Naive B cell (primary cell): Measurements from ENCODE around the gene CFDP1. TPM values are rescaled to one million over a fixed set of nuclear protein-coding genes. Genes with fewer than 3 reads are reported as not detected.

Experiments used
- ATAC-seq, 2 donors: fragments of 150-1000 bp; cut with Tn5 transposase; 2 replicates each; pipeline ENCODE4 v1.10.0; 2021; ENCODE audit warnings: low read depth in 2 of 2, mild to moderate bottlenecking in 2 of 2, moderate library complexity in 2 of 2
- DNase-seq: peaks from one replicate; pipeline ENCODE4 v3.0.0; 2022
- H3K27ac Mint-ChIP-seq, 6 donors: one replicate each; pipeline ENCODE4 v1.8.0; 2020 to 2022; ENCODE audit warnings: mild to moderate bottlenecking in 6 of 6, mixed read lengths in 6 of 6, moderate library complexity in 5 of 6, inconsistent platforms in 2 of 6
- H3K27me3 Mint-ChIP-seq, 3 donors: one replicate each; pipeline ENCODE4 v1.8.0; 2021 to 2022; ENCODE audit warnings: mixed read lengths in 3 of 3, mild to moderate bottlenecking in 1 of 3
- H3K36me3 Mint-ChIP-seq, 2 donors: one replicate each; pipeline ENCODE4 v1.8.0; 2020 to 2022; ENCODE audit warnings: mixed read lengths in 2 of 2, inconsistent platforms in 1 of 2, mild to moderate bottlenecking in 1 of 2
- H3K4me1 Mint-ChIP-seq, 3 donors: one replicate each; pipeline ENCODE4 v1.8.0; 2020 to 2022; ENCODE audit warnings: mixed read lengths in 3 of 3, inconsistent platforms in 1 of 3, mild to moderate bottlenecking in 1 of 3, moderate library complexity in 1 of 3
- H3K4me3 Mint-ChIP-seq, 8 donors: one replicate each; pipeline ENCODE4 v1.8.0; 2020 to 2022; ENCODE audit warnings: mild to moderate bottlenecking in 8 of 8, mixed read lengths in 8 of 8, moderate library complexity in 8 of 8, inconsistent platforms in 2 of 8
- H3K9me3 Mint-ChIP-seq, 7 donors: one replicate each; pipeline ENCODE4 v1.8.0; 2020 to 2022; ENCODE audit warnings: mixed read lengths in 7 of 7, mild to moderate bottlenecking in 5 of 7, inconsistent platforms in 2 of 7, moderate library complexity in 1 of 7
- polyA plus RNA-seq, 6 donors: library from polyadenylated mRNA; unstranded; fragments of 300-500 nt; fragmentation: Illumina TruSeq; gene quantifications; one replicate each; pipeline ENCODE4 v1.2.3, GENCODE V29; 2021; ENCODE audit warnings: low read depth in 6 of 6

Gene CFDP1
- polyA plus RNA-seq, 6 donors from 2014 or later = 22.6 to 36.3 (median 31.6) TPM

DNA sequence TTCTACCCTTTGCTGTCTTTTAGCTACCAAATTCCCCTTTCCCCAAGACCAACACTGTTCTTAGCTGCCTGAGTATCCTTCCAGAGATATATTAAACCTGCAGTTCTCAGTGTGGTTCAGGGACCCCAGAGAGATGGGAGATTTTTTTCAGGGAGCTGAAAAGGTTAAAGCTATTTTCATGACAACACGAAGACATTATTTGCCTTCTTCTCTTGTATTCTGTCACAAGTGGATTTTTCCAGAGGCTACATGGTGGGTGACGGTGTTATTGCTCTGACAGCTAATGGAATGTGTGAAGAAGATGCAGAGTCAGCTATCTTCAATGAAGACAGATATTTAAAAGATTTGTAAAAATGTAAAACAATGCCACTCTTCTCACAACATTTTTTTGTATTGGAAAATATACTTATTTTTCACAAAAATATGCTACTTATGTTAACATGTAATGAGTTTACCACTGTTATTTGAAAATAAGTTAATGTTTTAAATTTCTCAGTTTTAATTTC, 69.0 kb downstream of the CFDP1 start:
- DNase-seq (no peak), ATAC-seq (no peak)
- Mint-ChIP-seq H3K4me1 (no peaks in the 10 kb centered on the region), H3K27me3 (peaks cover 16 to 65% (median 47%) of the 10 kb centered on the region in 3 donors), H3K36me3 (peaks cover 6 to 28% of the 10 kb centered on the region in 2 donors), H3K4me3 (no peak overlapping the region), H3K27ac (no peak overlapping the region), H3K9me3 (no peaks in the 10 kb centered on the region)

DNA sequence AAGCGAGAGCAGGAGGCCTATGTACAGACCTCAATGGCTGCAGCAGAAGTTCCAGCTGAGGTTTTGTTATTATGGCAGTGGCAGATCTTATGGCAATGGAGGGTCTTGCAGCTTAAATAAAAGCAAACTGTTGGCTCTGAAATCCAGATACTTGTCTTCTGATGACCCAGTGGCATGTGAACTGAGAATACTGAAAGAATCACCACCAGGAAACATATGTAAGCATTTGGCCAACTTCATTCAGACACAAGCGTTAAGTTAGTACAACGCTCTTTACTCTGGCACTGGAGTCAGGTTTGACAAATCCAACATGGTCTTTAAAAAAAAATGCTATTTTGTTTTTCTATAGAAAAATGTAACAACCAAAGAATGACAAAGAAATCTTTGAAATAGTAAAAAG, 70.5 kb downstream of the CFDP1 start:
- Mint-ChIP-seq H3K4me1 (no peaks in the 10 kb centered on the region), H3K4me3 (no peak overlapping the region)

DNA sequence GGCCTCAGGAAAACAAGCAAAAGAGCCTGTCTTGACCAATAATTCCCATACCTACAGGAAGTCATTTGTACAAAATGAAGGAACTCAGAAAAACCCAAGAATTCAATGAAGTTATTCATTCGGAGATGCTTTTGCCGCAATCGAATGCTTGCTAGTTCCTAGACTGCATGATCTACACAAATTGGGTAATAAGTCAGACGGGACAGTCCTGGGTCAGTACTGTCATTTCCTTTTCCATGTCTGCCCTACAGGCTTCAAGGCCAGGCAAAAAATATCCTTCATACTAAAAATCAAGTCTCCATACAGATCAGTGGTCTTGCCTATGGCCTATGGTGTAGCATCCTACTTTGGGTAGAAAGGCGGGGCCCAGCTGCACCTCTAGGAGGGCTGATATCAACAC, 71.4 kb downstream of the CFDP1 start:
- H3K36me3 Mint-ChIP-seq = peaks cover 6 to 28% of the 10 kb centered on the region in 2 donors
- H3K27me3 Mint-ChIP-seq = peaks cover 16 to 52% (median 47%) of the 10 kb centered on the region in 3 donors
- no peak overlapping the region for H3K27ac Mint-ChIP-seq
- peak overlapping the region in 1 of 8 donors; percentile 0 for H3K4me3 Mint-ChIP-seq
- ATAC-seq (no peak), DNase-seq (no peak)
- no peaks in the 10 kb centered on the region for H3K9me3 Mint-ChIP-seq
- H3K4me1 Mint-ChIP-seq = no peaks in the 10 kb centered on the region

More for the DNA sequence above, 70.5 kb downstream of the CFDP1 start:
- no peaks in the 10 kb centered on the region for H3K9me3 Mint-ChIP-seq
- H3K36me3 Mint-ChIP-seq = peaks cover 6 to 28% of the 10 kb centered on the region in 2 donors
- H3K27me3 Mint-ChIP-seq = peaks cover 16 to 54% (median 42%) of the 10 kb centered on the region in 3 donors
- ATAC-seq (no peak), DNase-seq (no peak)
- no peak overlapping the region for H3K27ac Mint-ChIP-seq

DNA sequence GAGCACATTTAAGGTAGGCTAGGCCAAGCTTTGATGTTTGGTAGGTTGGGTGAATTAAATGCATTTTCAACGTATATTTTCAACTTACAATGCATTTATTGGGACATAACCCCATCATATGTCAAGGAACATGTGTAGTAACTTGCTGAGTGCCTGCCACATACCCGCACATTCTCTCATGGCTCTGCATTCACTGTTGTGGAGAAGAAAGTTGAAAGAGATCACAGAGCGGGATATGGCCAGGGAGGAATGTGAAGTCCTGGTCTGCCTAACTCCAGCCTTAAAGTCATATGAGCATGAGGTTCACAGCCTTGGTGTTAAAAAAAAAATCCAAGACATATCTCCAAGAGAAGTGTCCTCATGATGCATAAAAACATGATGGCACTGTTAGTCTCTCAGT, 79.1 kb downstream of the CFDP1 start:
- Mint-ChIP-seq H3K4me3 (peak overlapping the region in 1 of 8 donors; percentile 27), H3K9me3 (peaks cover 0 to 4% (median 0%) of the 10 kb centered on the region in 7 donors), H3K27ac (no peak overlapping the region), H3K36me3 (peaks cover 0 to 5% of the 10 kb centered on the region in 2 donors), H3K27me3 (peaks cover 6 to 30% (median 11%) of the 10 kb centered on the region in 3 donors), H3K4me1 (no peaks in the 10 kb centered on the region)
- DNase-seq (no peak), ATAC-seq (no peak)

DNA sequence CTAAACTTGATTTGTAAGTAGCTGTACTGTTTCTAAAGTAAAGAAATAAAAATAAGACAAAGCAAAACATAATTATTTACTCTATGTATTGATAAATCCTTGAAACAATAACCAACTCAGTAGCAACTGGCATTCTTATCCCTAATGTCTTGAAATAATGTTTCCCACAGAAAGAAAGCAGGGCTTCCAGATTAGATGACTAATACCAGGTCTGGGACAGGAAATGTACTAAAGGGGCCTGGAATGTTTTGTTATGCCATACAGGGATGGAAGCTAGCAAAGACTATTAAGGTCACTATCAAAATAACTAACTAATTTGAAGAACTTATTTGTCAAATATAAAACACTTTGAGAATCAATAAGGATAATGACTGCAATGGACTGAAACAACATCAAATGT, 82.1 kb downstream of the CFDP1 start:
- H3K4me3 Mint-ChIP-seq = no peak overlapping the region
- no peak overlapping the region for H3K27ac Mint-ChIP-seq
- no peaks in the 10 kb centered on the region for H3K4me1 Mint-ChIP-seq
- ATAC-seq (no peak), DNase-seq (no peak)
- H3K27me3 Mint-ChIP-seq = peaks cover 7 to 36% (median 15%) of the 10 kb centered on the region in 3 donors
- peaks cover 0 to 4% (median 0%) of the 10 kb centered on the region in 7 donors for H3K9me3 Mint-ChIP-seq
- peaks cover under 1 to 5% of the 10 kb centered on the region in 2 donors for H3K36me3 Mint-ChIP-seq

DNA sequence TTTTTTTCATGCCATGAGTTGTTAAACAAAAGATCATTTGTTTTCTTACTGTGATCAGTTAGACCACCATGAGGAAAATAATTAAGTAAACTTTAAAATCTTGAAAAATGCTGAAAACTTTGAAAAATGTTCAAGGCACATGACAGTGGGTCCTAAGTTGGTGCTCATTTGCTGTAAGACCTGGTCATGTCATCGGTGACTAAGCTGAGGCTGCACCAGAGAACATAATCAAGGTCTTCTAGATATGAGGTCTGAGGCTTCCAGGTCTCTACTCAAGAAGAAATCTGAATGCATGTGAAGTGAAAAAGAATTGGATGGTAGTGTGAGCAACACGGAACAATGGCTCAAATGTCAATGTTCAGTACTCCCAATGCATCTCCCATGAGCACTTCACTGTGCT, 87.6 kb downstream of the CFDP1 start:
- H3K9me3 Mint-ChIP-seq = peaks cover 0 to 4% (median 0%) of the 10 kb centered on the region in 7 donors
- no peak overlapping the region for H3K27ac Mint-ChIP-seq
- ATAC-seq (no peak), DNase-seq (no peak)
- H3K4me3 Mint-ChIP-seq = no peak overlapping the region
- H3K4me1 Mint-ChIP-seq = peaks cover 0 to 3% (median 0%) of the 10 kb centered on the region in 3 donors
- peaks cover 44 to 68% (median 54%) of the 10 kb centered on the region in 3 donors for H3K27me3 Mint-ChIP-seq
- peaks cover 22 to 34% of the 10 kb centered on the region in 2 donors for H3K36me3 Mint-ChIP-seq

DNA sequence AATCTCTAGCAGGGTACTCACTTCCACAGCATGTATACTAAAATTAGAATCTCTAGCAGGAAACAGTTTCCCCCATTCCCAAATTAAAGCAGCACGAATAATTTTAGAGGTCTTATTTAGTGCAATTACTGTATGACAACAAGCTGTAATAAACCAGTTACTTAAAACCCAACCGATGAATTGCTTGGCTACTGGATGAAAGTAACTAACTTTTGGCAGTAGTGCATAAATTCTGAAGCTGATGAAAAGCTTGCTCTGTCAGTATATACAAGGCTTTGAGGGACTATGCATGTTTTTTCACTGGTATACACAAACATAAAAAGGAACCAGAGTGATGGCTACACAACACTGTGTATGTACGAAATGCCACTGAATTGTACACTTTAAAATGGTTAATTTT, 89.4 kb downstream of the CFDP1 start:
- no peak overlapping the region for H3K4me3 Mint-ChIP-seq
- peaks cover 31 to 47% of the 10 kb centered on the region in 2 donors for H3K36me3 Mint-ChIP-seq
- peaks cover 0 to 3% (median 0%) of the 10 kb centered on the region in 3 donors for H3K4me1 Mint-ChIP-seq
- H3K9me3 Mint-ChIP-seq = peaks cover 0 to 2% (median 0%) of the 10 kb centered on the region in 7 donors
- no peak for DNase-seq
- ATAC-seq = no peak
- no peak overlapping the region for H3K27ac Mint-ChIP-seq
- peaks cover 58 to 79% (median 61%) of the 10 kb centered on the region in 3 donors for H3K27me3 Mint-ChIP-seq

DNA sequence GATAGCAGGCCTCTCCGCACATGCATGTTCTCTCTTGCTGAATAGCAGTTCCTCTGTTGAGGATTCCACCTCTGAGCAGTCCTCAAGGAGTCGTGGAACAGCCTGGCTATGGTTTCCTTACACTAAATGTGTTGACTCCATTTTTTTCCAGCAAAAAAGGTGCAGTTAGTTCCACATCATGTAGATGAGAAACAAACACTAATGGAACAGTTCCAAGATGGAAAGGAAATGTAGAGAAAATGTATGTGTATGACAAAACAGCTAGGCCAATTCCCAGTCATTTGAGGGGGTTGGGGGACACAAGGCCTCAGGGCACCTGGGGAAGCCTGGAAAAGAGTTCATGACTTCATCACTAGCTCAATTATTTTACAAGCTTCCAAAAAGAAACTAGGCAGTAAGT, 90.0 kb downstream of the CFDP1 start:
- no peak overlapping the region for H3K4me3 Mint-ChIP-seq
- DNase-seq (no peak), ATAC-seq (no peak)
- peaks cover 0 to 2% (median 0%) of the 10 kb centered on the region in 7 donors for H3K9me3 Mint-ChIP-seq
- peaks cover 38 to 53% of the 10 kb centered on the region in 2 donors for H3K36me3 Mint-ChIP-seq
- no peak overlapping the region for H3K27ac Mint-ChIP-seq
- H3K4me1 Mint-ChIP-seq = peaks cover 0 to 3% (median 0%) of the 10 kb centered on the region in 3 donors
- peaks cover 64 to 86% (median 67%) of the 10 kb centered on the region in 3 donors for H3K27me3 Mint-ChIP-seq

DNA sequence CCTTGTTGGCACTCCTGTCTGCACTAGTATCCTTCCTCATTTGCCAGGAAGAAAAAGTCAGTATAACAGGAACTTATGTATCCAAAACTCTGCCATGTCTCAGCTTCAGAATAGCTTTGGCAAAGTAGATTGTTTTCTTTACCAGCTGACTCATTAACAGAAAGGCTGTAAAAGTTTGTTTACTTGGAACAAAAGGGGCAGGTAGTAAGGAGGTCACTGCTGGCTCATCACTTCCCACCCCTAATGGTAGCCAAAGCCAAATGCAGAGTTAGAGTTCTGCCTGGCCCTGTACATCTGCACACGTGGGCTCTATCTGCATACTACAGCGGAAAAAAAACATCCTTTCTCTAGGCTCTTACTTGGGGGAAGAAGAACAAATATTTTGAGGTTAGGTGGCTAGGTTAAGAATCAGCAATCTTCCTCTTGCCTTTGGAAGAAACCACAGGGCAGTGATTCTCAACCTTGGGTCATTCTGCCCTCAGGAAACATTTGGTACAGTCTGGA, 90.9 kb downstream of the CFDP1 start:
- H3K4me3 Mint-ChIP-seq = no peak overlapping the region
- DNase-seq (no peak), ATAC-seq (no peak)
- peaks cover 0 to 7% (median 0%) of the 10 kb centered on the region in 7 donors for H3K9me3 Mint-ChIP-seq
- peaks cover 0 to 3% (median 0%) of the 10 kb centered on the region in 3 donors for H3K4me1 Mint-ChIP-seq
- peaks cover 47 to 63% of the 10 kb centered on the region in 2 donors for H3K36me3 Mint-ChIP-seq
- H3K27me3 Mint-ChIP-seq = peaks cover 72 to 91% (median 74%) of the 10 kb centered on the region in 3 donors
- no peak overlapping the region for H3K27ac Mint-ChIP-seq

DNA sequence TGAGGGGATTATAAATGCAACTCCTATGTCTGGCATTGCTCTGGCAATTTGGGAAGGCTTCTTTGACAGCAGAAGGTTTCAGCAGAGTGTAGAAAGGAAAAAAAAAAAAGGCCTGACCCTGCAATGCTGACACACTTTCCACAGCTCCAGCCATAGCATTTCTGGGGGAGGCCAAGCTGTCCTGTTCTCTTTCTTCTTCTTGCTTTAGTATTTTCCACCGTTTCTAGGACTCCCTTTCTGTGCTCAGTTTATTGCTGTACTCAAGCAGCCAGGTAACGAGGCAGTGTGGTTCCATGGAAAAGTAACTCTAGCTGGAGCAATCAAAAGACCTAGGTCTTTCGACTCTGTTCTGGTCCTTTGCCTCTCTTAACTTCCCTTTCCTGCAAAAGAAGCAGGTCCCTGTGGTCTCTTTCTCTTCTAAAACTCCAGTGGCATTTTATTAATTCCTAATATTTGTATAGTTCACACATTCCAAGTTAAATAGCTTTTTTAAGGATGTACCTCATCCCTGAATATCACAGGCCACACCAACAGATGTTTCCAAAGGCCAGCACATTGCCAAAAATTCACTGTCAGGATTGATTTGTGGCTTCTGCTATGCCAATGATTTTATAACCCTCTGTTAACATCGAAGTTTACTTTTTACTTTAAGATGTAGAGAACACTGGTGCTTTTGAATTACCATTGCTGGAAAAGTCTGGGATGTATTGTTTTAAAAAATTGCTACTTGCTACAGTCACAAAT, 91.6 kb downstream of the CFDP1 start:
- H3K27me3 Mint-ChIP-seq = peaks cover 77 to 94% (median 80%) of the 10 kb centered on the region in 3 donors
- H3K27ac Mint-ChIP-seq = no peak overlapping the region
- H3K9me3 Mint-ChIP-seq = peaks cover 0 to 7% (median 0%) of the 10 kb centered on the region in 7 donors
- DNase-seq (no peak), ATAC-seq (no peak)
- no peak overlapping the region for H3K4me3 Mint-ChIP-seq
- H3K36me3 Mint-ChIP-seq = peaks cover 53 to 63% of the 10 kb centered on the region in 2 donors
- peaks cover 0 to 3% (median 0%) of the 10 kb centered on the region in 3 donors for H3K4me1 Mint-ChIP-seq

DNA sequence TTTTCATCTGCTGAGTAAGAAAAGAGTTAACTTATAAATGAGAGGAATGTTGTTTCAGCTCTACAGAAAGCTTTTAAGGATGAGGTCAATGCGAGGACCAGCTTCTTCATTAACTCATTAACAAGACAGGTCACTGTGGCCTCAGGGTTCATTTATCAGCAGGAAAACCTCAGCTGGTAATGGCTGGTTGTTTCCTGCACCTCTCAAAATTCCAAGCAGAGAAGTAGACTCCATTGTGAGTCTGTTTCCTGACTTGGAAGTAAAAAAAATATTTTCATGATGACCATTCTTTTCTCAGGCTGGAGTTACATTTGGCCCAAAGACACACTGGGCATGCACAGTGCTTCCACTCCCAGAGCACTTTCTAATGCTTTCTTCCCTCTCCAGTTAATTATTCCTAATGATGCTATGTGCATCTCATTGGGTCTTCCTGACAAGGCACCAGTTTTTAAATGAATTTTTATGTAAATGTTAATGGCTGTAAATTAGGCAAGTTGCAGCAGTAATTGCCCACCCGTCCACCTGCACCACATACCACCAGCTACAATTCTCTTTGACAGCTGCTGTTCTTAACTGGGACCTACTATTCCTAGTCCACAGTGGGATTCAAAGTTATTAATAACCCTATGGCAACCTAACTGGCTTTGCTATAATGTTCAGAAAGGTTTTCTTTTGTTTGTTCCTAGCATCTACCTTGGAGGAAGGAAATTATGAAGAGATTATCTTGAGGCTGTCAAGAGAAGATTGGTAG, 92.4 kb downstream of the CFDP1 start:
- peaks cover 79 to 97% (median 84%) of the 10 kb centered on the region in 3 donors for H3K27me3 Mint-ChIP-seq
- peaks cover 0 to 2% (median 0%) of the 10 kb centered on the region in 3 donors for H3K4me1 Mint-ChIP-seq
- H3K9me3 Mint-ChIP-seq = peaks cover 0 to 7% (median 0%) of the 10 kb centered on the region in 7 donors
- H3K27ac Mint-ChIP-seq = no peak overlapping the region
- peaks cover 51 to 65% of the 10 kb centered on the region in 2 donors for H3K36me3 Mint-ChIP-seq
- DNase-seq (no peak), ATAC-seq (no peak)
- H3K4me3 Mint-ChIP-seq = no peak overlapping the region

DNA sequence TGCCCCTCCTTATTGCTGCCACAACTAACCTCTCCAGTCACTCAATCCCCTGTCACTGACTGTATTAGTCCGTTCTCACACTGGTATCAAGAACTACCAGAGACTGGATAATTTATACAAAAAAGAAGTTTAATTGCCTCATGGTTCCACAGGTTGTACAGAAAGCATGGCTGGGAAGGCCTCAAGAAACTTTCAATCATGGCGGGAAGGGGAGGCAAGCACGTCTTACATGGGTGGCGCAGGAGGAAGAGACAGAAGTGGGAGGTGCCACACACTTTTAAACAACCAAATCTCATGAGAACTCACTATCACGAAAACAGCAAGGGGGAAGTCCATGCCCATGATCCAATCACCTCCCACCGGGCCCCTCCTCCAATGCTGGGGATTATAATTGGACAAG, 95.9 kb downstream of the CFDP1 start:
- Mint-ChIP-seq H3K36me3 (peaks cover 41 to 51% of the 10 kb centered on the region in 2 donors), H3K9me3 (peaks cover 0 to 7% (median 0%) of the 10 kb centered on the region in 7 donors), H3K27me3 (peaks cover 72 to 86% (median 80%) of the 10 kb centered on the region in 3 donors), H3K4me3 (no peak overlapping the region), H3K27ac (no peak overlapping the region), H3K4me1 (peaks cover 15 to 21% (median 18%) of the 10 kb centered on the region in 3 donors)
- no peak for DNase-seq
- ATAC-seq = no peak

DNA sequence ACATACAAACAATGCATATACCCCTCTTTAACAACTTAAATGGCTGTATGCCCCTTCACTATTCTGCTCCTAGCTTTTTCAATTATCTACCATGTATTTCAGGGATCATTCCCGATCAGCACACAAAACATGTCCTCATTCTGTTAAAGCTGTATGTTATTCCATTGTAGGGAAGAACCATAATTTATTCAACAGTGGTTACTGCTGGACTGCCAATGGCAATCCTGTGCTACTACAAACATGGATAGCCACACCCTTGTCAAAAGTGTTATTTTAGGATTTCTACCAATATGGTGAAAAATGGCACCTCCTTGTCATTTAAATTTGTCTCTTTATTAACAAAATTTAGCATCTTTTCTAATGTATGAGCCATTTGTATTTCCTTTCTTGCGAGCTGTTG, 96.8 kb downstream of the CFDP1 start:
- H3K27me3 Mint-ChIP-seq = peaks cover 65 to 83% (median 76%) of the 10 kb centered on the region in 3 donors
- ATAC-seq (no peak), DNase-seq (no peak)
- H3K9me3 Mint-ChIP-seq = peaks cover 0 to 7% (median 0%) of the 10 kb centered on the region in 7 donors
- no peak overlapping the region for H3K4me3 Mint-ChIP-seq
- H3K4me1 Mint-ChIP-seq = peaks cover 15 to 21% (median 18%) of the 10 kb centered on the region in 3 donors
- no peak overlapping the region for H3K27ac Mint-ChIP-seq
- H3K36me3 Mint-ChIP-seq = peaks cover 32 to 46% of the 10 kb centered on the region in 2 donors
